A673 (cell line): ENCODE measurements around the gene SPIRE1. TPM values are rescaled to one million over a fixed set of nuclear protein-coding genes. Genes with fewer than 3 reads are reported as not detected.

Source experiments
- BruUV-seq: library from RNA; stranded (reverse); fragments of 400-500 nt; replicated peaks from 2 replicates; lab custom pipeline; 2021; lab: Mats Ljungman, UMichigan
- CTCF ChIA-PET: fragments of 300-600 bp; sonication (Branson Sonifier 250); formaldehyde crosslinking; loops from one replicate; lab custom pipeline; 2022; ENCODE audit warnings: antibody characterized with exemption; lab: Charles Lee
- POLR2A ChIA-PET: fragments of 300-600 bp; sonication (Branson Sonifier 250); formaldehyde crosslinking; loops from one replicate; lab custom pipeline; 2022; ENCODE audit warnings: antibody characterized with exemption; ENCODE audit not compliant: low non-redundant PET; lab: Charles Lee
- DNase-seq: peaks from one replicate; pipeline ENCODE4 v3.0.0-alpha.2; 2015; ENCODE audit warnings: low spot score
- H3K27ac ChIP-seq: fragments of 200-600 bp; sonication (generic); 2 replicates; pipeline ENCODE4 v1.5.1; 2016; ENCODE audit warnings: mixed run types, low read depth, mild to moderate bottlenecking, mixed read lengths, antibody characterized with exemption, low read length; ENCODE audit not compliant: poor library complexity, severe bottlenecking
- H3K27me3 ChIP-seq: fragments of 200-600 bp; sonication (generic); replicated peaks from 2 replicates; pipeline ENCODE4 v1.6.1; 2017; ENCODE audit warnings: mixed run types, low read depth, mild to moderate bottlenecking, mixed read lengths, antibody characterized with exemption, low read length; ENCODE audit not compliant: insufficient read depth, poor library complexity
- H3K36me3 ChIP-seq: fragments of 200-600 bp; sonication (generic); 2 replicates; pipeline ENCODE4 v1.6.1; 2016; ENCODE audit warnings: mixed run types, mild to moderate bottlenecking, mixed read lengths, antibody characterized with exemption, low read length; ENCODE audit not compliant: insufficient read depth, poor library complexity, severe bottlenecking
- H3K4me1 ChIP-seq: fragments of 200-600 bp; sonication (generic); 2 replicates; pipeline ENCODE4 v1.6.1; 2017; ENCODE audit warnings: mixed run types, mild to moderate bottlenecking, mixed read lengths, antibody characterized with exemption, low read length; ENCODE audit not compliant: insufficient read depth, poor library complexity, severe bottlenecking
- H3K4me3 ChIP-seq: fragments of 200-600 bp; sonication (generic); 2 replicates; pipeline ENCODE4 v1.5.1; 2016; ENCODE audit warnings: low read depth, mixed run types, mild to moderate bottlenecking, mixed read lengths, low read length; ENCODE audit not compliant: poor library complexity, severe bottlenecking
- H3K9me3 ChIP-seq: fragments of 200-600 bp; sonication (generic); 2 replicates; pipeline ENCODE4 v1.6.1; 2016; ENCODE audit warnings: mixed run types, low read depth, mild to moderate bottlenecking, mixed read lengths, antibody characterized with exemption, low read length; ENCODE audit not compliant: poor library complexity, severe bottlenecking
- EZH2 ChIP-seq: fragments of 200-600 bp; sonication (generic); IDR thresholded peaks from 2 replicates; pipeline ENCODE4 v1.6.1; 2017; ENCODE audit warnings: borderline replicate concordance, low read depth, mild to moderate bottlenecking, mixed read lengths, antibody characterized with exemption, low read length; ENCODE audit not compliant: poor library complexity, severe bottlenecking
- intact Hi-C: fragments of 100-400 bp; cut with micrococcal nuclease; formaldehyde crosslinking; loops from one replicate; pipeline ENCODE4 v1.10.0; 2022; ENCODE audit not compliant: unreplicated experiment
- total RNA-seq: library from RNA; stranded (reverse); gene quantifications from 2 replicates; pipeline ENCODE4 v1.2.3, GENCODE V29; 2021
- TF ChIP-seq, protein P1 (sequence below): fragments of 300-800, 200-600 bp; sonication (generic); conservative IDR thresholded peaks from 2 replicates; pipeline ENCODE4 v1.5.1; 2017; ENCODE audit warnings: low read depth, mild to moderate bottlenecking, antibody characterized with exemption, low read length, moderate library complexity, mixed read lengths

The SPIRE1 gene
- total RNA-seq, 1 experiment from 2014 or later: 18.1 TPM

DNA sequence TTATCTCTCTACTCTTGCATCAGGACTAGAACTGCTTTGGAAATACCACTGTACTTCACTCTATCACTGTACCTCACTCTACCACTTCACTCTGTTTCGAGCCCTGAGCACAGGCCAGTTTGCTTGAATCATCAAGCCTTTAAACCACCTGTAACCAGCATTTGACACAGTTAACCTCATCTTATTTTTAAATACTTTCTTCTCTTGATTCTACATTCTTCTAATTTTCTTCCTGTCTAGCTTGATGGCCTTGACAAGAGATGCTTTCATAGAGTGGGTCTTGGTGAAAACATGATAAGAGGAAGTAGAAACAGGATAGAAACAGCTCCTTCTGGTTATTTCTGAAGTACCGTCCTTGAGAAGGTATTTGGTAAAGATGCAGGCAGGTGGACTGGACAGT, 78.1 kb downstream of the SPIRE1 start:
- Histone ChIP-seq H3K36me3 (no peaks in the 10 kb centered on the region), H3K4me3 (no peak overlapping the region), H3K27ac (no peak overlapping the region), H3K9me3 (peaks cover 6% of the 10 kb centered on the region), H3K4me1 (no peaks in the 10 kb centered on the region), H3K27me3 (no peaks in the 10 kb centered on the region)
- POLR2A ChIA-PET: no interaction called here
- DNase-seq: no peak
- intact Hi-C loops: no loop called here
- TF ChIP-seq, protein P1, sequence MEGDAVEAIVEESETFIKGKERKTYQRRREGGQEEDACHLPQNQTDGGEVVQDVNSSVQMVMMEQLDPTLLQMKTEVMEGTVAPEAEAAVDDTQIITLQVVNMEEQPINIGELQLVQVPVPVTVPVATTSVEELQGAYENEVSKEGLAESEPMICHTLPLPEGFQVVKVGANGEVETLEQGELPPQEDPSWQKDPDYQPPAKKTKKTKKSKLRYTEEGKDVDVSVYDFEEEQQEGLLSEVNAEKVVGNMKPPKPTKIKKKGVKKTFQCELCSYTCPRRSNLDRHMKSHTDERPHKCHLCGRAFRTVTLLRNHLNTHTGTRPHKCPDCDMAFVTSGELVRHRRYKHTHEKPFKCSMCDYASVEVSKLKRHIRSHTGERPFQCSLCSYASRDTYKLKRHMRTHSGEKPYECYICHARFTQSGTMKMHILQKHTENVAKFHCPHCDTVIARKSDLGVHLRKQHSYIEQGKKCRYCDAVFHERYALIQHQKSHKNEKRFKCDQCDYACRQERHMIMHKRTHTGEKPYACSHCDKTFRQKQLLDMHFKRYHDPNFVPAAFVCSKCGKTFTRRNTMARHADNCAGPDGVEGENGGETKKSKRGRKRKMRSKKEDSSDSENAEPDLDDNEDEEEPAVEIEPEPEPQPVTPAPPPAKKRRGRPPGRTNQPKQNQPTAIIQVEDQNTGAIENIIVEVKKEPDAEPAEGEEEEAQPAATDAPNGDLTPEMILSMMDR: no peak
- no peak for TF ChIP-seq EZH2
- BruUV-seq: no TSS peak
- CTCF ChIA-PET: no interaction called here

DNA sequence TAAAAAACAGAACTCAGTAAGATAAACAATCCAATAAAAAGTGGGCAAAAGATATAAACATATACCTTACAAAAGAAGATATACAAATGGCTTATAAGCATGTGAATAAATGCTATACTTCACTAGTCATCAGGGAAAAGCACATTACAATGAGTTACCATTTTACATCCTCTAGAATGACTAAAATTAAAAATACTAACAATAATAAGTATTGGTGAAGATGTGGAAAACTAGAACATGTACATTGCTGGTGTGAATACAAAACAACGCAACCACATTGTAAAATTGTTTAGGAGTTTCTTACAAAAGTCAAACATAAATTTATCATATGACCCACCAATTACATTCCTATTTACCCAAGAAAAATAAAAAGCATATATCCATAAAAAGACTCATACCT, 80.1 kb downstream of the SPIRE1 start:
- Histone ChIP-seq H3K27ac (no peak overlapping the region), H3K4me1 (no peaks in the 10 kb centered on the region), H3K27me3 (no peaks in the 10 kb centered on the region), H3K9me3 (peaks cover 6% of the 10 kb centered on the region), H3K36me3 (no peaks in the 10 kb centered on the region), H3K4me3 (no peak overlapping the region)
- intact Hi-C loops: no loop called here
- no peak for DNase-seq
- ChIA-PET POLR2A (no interaction called here), CTCF (no interaction called here)
- TF ChIP-seq, protein P1: no peak
- no peak for TF ChIP-seq EZH2
- BruUV-seq: no TSS peak

GRCh38 chr18:12574494-12575185, 83.3 kb downstream of the SPIRE1 start:
- Histone ChIP-seq H3K27me3 (no peaks in the 10 kb centered on the region), H3K4me1 (no peaks in the 10 kb centered on the region), H3K36me3 (no peaks in the 10 kb centered on the region), H3K27ac (no peak overlapping the region), H3K9me3 (peaks cover 6% of the 10 kb centered on the region), H3K4me3 (no peak overlapping the region)
- ChIA-PET POLR2A (no interaction called here), CTCF (no interaction called here)
- TF ChIP-seq, protein P1: no peak
- TF ChIP-seq EZH2: no peak
- DNase-seq: no peak
- BruUV-seq: no TSS peak
- intact Hi-C loops: no loop called here
